Loucy (cell line): ENCODE results near the gene KLHL40.

ENCODE experiments used
- H2AFZ ChIP-seq: fragments of 200-600 bp; sonication (generic); 2 replicates; pipeline ENCODE4 v1.6.0; 2016; ENCODE audit warnings: antibody characterized with exemption, mild to moderate bottlenecking, low read length, moderate library complexity
- H3F3A ChIP-seq: fragments of 200-600 bp; 2 replicates; pipeline ENCODE4 v1.6.0; 2016; ENCODE audit warnings: antibody characterized with exemption, low read depth, mild to moderate bottlenecking
- H3K27me3 ChIP-seq: fragments of 200-600 bp; sonication (generic); 2 replicates; pipeline ENCODE4 v1.6.1; 2014; ENCODE audit warnings: low read length, mild to moderate bottlenecking; ENCODE audit not compliant: insufficient read depth, poor library complexity, severe bottlenecking
- H3K36me3 ChIP-seq: fragments of 200-600 bp; sonication (generic); 2 replicates; pipeline ENCODE4 v1.6.1; 2016; ENCODE audit warnings: low read length; ENCODE audit not compliant: insufficient read depth
- H3K4me1 ChIP-seq: fragments of 200-600 bp; sonication (generic); 2 replicates; pipeline ENCODE4 v1.5.1; 2014; ENCODE audit warnings: low read length, mild to moderate bottlenecking; ENCODE audit not compliant: insufficient read depth, poor library complexity, severe bottlenecking
- H3K4me2 ChIP-seq: fragments of 200-600 bp; sonication (generic); 2 replicates; pipeline ENCODE4 v1.6.0; 2014; ENCODE audit warnings: antibody characterized with exemption, low read length, low read depth, mild to moderate bottlenecking; ENCODE audit not compliant: poor library complexity, severe bottlenecking
- H3K4me3 ChIP-seq: fragments of 200-600 bp; sonication (generic); 2 replicates; pipeline ENCODE4 v1.5.1; 2014; ENCODE audit warnings: low read length, mild to moderate bottlenecking, mixed read lengths; ENCODE audit not compliant: poor library complexity, severe bottlenecking
- H3K79me2 ChIP-seq: fragments of 200-600 bp; sonication (generic); 2 replicates; pipeline ENCODE4 v1.6.1; 2014; ENCODE audit warnings: low read length; ENCODE audit not compliant: insufficient read depth
- H3K9ac ChIP-seq: fragments of 200-600 bp; sonication (generic); 2 replicates; pipeline ENCODE4 v1.6.0; 2014; ENCODE audit warnings: mild to moderate bottlenecking, low read depth, low read length, moderate library complexity; ENCODE audit not compliant: poor library complexity, severe bottlenecking
- H3K9me2 ChIP-seq: fragments of 200-600 bp; sonication (generic); replicated peaks from 2 replicates; pipeline ENCODE4 v1.6.1; 2016; ENCODE audit warnings: low read depth, low read length, mixed read lengths
- H3K9me3 ChIP-seq: fragments of 200-600 bp; sonication (generic); 2 replicates; pipeline ENCODE4 v1.6.1; 2014; ENCODE audit warnings: mild to moderate bottlenecking, antibody characterized with exemption, low read length, low read depth; ENCODE audit not compliant: insufficient read depth
- H4K20me1 ChIP-seq: fragments of 200-600 bp; sonication (generic); 2 replicates; pipeline ENCODE4 v1.6.0; 2014; ENCODE audit warnings: antibody characterized with exemption, low read length, mild to moderate bottlenecking; ENCODE audit not compliant: insufficient read depth, poor library complexity, severe bottlenecking
- EZH2phosphoT487 ChIP-seq: fragments of 200-600 bp; IDR thresholded peaks from 2 replicates; pipeline ENCODE4 v1.6.1; 2018; ENCODE audit warnings: antibody characterized with exemption, mild to moderate bottlenecking, moderate library complexity, borderline replicate concordance
- TF ChIP-seq, protein P1 (sequence below): fragments of 200-600 bp; sonication (generic); conservative IDR thresholded peaks from 2 replicates; pipeline ENCODE4 v1.5.1; 2014; ENCODE audit warnings: mild to moderate bottlenecking, antibody characterized with exemption, low read length

The KLHL40 gene

DNA sequence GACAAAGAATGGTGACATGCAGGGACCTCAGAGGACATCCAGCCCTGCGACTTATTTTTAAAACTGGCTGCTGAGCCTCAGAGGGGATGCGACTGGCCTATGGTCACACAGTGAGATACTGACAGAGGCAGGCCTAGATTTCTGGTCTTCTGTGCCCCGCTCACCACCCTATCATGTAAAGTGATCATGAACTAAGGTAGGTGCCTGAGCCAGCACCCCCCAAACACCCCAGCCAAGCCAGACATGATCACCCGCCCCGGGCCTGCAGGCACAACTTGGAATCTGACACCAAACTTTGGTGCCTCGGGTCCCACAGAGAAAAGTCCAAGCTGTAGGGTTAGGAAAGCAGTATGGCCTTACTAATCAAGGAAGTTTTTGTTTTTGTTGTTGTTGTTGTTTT, 51.2 kb downstream of the KLHL40 start:
- H3F3A ChIP-seq, result no peaks in the 10 kb centered on the region
- TF ChIP-seq, protein P1, sequence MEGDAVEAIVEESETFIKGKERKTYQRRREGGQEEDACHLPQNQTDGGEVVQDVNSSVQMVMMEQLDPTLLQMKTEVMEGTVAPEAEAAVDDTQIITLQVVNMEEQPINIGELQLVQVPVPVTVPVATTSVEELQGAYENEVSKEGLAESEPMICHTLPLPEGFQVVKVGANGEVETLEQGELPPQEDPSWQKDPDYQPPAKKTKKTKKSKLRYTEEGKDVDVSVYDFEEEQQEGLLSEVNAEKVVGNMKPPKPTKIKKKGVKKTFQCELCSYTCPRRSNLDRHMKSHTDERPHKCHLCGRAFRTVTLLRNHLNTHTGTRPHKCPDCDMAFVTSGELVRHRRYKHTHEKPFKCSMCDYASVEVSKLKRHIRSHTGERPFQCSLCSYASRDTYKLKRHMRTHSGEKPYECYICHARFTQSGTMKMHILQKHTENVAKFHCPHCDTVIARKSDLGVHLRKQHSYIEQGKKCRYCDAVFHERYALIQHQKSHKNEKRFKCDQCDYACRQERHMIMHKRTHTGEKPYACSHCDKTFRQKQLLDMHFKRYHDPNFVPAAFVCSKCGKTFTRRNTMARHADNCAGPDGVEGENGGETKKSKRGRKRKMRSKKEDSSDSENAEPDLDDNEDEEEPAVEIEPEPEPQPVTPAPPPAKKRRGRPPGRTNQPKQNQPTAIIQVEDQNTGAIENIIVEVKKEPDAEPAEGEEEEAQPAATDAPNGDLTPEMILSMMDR, result no peak
- TF ChIP-seq EZH2phosphoT487, result no peak
- no peaks in the 10 kb centered on the region for H3K9me3 ChIP-seq
- H3K4me3 ChIP-seq, result no peak overlapping the region
- H3K4me2 ChIP-seq, result no peak overlapping the region
- H3K4me1 ChIP-seq, result no peaks in the 10 kb centered on the region
- H3K9me2 ChIP-seq, result no peaks in the 10 kb centered on the region
- no peaks in the 10 kb centered on the region for H4K20me1 ChIP-seq
- H3K79me2 ChIP-seq, result no peaks in the 10 kb centered on the region
- no peak overlapping the region for H2AFZ ChIP-seq
- no peaks in the 10 kb centered on the region for H3K27me3 ChIP-seq
- no peak overlapping the region for H3K9ac ChIP-seq
- H3K36me3 ChIP-seq, result no peaks in the 10 kb centered on the region

- Histone ChIP-seq H3K9me3 (no peaks in the 10 kb centered on the region), H3K79me2 (no peaks in the 10 kb centered on the region), H3K4me3 (no peak overlapping the region), H3K4me1 (no peaks in the 10 kb centered on the region), H2AFZ (no peak overlapping the region), H3K4me2 (no peak overlapping the region), H3K9ac (no peak overlapping the region), H3K27me3 (no peaks in the 10 kb centered on the region), H3K9me2 (no peaks in the 10 kb centered on the region), H4K20me1 (no peaks in the 10 kb centered on the region), H3K36me3 (no peaks in the 10 kb centered on the region), H3F3A (no peaks in the 10 kb centered on the region)
- no peak for TF ChIP-seq EZH2phosphoT487
- TF ChIP-seq, protein P1, result no peak
Observed at GRCh38 chr3:42739401-42740158, 54.2 kb downstream of the KLHL40 start.

DNA sequence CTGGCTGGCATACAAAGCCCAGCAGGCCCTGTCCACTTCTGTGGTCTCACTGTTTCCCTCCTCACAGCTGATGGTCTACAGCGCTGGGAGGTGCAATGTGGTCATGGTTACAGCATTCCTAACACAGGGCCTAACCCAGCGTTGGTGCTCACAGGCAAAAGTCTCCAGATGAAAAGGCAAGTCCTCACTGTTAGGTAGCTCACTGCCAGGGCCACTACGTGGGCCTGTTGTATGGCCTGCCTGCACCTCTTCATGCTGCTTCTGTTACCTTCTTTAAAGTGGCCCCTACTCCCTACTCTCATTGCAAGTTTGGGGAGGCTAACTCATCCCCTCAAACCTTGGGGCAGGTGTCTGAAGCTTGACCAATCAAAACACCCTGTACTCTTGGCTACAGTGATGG, 56.5 kb downstream of the KLHL40 start:
- Histone ChIP-seq H4K20me1 (no peaks in the 10 kb centered on the region), H3K27me3 (no peaks in the 10 kb centered on the region), H3K79me2 (no peaks in the 10 kb centered on the region), H3K9me3 (no peaks in the 10 kb centered on the region), H3K9ac (no peak overlapping the region), H3K4me2 (no peak overlapping the region), H2AFZ (no peak overlapping the region), H3K9me2 (no peaks in the 10 kb centered on the region), H3K4me1 (no peaks in the 10 kb centered on the region), H3F3A (no peaks in the 10 kb centered on the region), H3K4me3 (no peak overlapping the region), H3K36me3 (no peaks in the 10 kb centered on the region)
- TF ChIP-seq, protein P1, result no peak
- no peak for TF ChIP-seq EZH2phosphoT487
